ENCODE measurements around the gene TRDMT1. TPM values are rescaled to one million over a fixed set of nuclear protein-coding genes. Genes with fewer than 3 reads are reported as not detected.

Gene TRDMT1
- total RNA-seq, 4 donors from 2014 or later: 4.9 to 13.7 (median 6.2) TPM

GRCh38 chr10:17141504-17142229 is 59.8 kb downstream of the TRDMT1 start:
- ATAC-seq (ENCODE audit: low FRiP score): no peak
- TF ChIP-seq CTCF (IDR thresholded peaks at IDR 0.05): no peak
- no peak for DNase-seq (ENCODE audit: low spot score)

- ATAC-seq (ENCODE audit: low FRiP score) (no peak), DNase-seq (ENCODE audit: low spot score) (no peak)
- no peak for TF ChIP-seq CTCF (IDR thresholded peaks at IDR 0.05)
Observed at GRCh38 chr10:17140386-17140761, 61.1 kb downstream of the TRDMT1 start.

- no peak for DNase-seq (ENCODE audit: low spot score)
- no peak for ATAC-seq (ENCODE audit: low FRiP score)
- no peak for TF ChIP-seq CTCF (IDR thresholded peaks at IDR 0.05)
Observed at GRCh38 chr10:17138460-17139042, 62.9 kb downstream of the TRDMT1 start.

GRCh38 chr10:17134737-17135260 is 66.7 kb downstream of the TRDMT1 start:
- DNase-seq (ENCODE audit: low spot score) (no peak), ATAC-seq (ENCODE audit: low FRiP score) (no peak)
- no peak for TF ChIP-seq CTCF (IDR thresholded peaks at IDR 0.05)

GRCh38 chr10:17134282-17134681 is 67.2 kb downstream of the TRDMT1 start:
- ATAC-seq (ENCODE audit: low FRiP score) (no peak), DNase-seq (ENCODE audit: low spot score) (no peak)
- no peak for TF ChIP-seq CTCF (IDR thresholded peaks at IDR 0.05)

GRCh38 chr10:17129741-17130140 is 71.7 kb downstream of the TRDMT1 start, which contains the start of gene CUBN:
CUBN (minus strand) TSS chr10:17129811; CDS start chr10:17129765, 46 bp downstream.
- no peak for ATAC-seq (ENCODE audit: low FRiP score)
- no peak for DNase-seq (ENCODE audit: low spot score)
- no peak for TF ChIP-seq CTCF (IDR thresholded peaks at IDR 0.05)

- ATAC-seq (ENCODE audit: low FRiP score) (no peak), DNase-seq (ENCODE audit: low spot score) (no peak)
- no peak for TF ChIP-seq CTCF (IDR thresholded peaks at IDR 0.05)
Observed at GRCh38 chr10:17128261-17128660, 73.2 kb downstream of the TRDMT1 start.
